H9 (cell line): ENCODE data around the gene PDE6H. TPM values are rescaled to one million over a fixed set of nuclear protein-coding genes. Genes with fewer than 3 reads are reported as not detected.

Source experiments
- DNase-seq: peaks from one replicate; pipeline ENCODE4 v3.0.0-alpha.2; 2017
- H2AFZ ChIP-seq: one replicate; pipeline ENCODE4 v1.6.1; 2013; ENCODE audit warnings: mild to moderate bottlenecking, low read length, control low read depth, moderate library complexity
- H2AK5ac ChIP-seq: 2 replicates; pipeline ENCODE4 v1.6.1; 2013; ENCODE audit warnings: low read length, control low read depth, mixed read lengths; ENCODE audit not compliant: insufficient read length
- H2BK120ac ChIP-seq: one replicate; pipeline ENCODE4 v1.6.1; 2013; ENCODE audit warnings: low read depth, mild to moderate bottlenecking, low read length, control low read depth, inconsistent platforms; ENCODE audit not compliant: poor library complexity, severe bottlenecking
- H2BK12ac ChIP-seq: 2 replicates; pipeline ENCODE4 v1.6.1; 2013; ENCODE audit warnings: low read length, control low read depth, mixed read lengths, low read depth; ENCODE audit not compliant: insufficient read length
- H2BK15ac ChIP-seq: 2 replicates; pipeline ENCODE4 v1.6.1; 2013; ENCODE audit warnings: low read depth, low read length, control low read depth
- H2BK20ac ChIP-seq: one replicate; pipeline ENCODE4 v1.6.1; 2013; ENCODE audit warnings: low read depth, mild to moderate bottlenecking, low read length, control low read depth, inconsistent platforms; ENCODE audit not compliant: poor library complexity, severe bottlenecking
- H2BK5ac ChIP-seq: 2 replicates; pipeline ENCODE4 v1.6.1; 2013; ENCODE audit warnings: low read length, control low read depth, mixed read lengths; ENCODE audit not compliant: insufficient read length
- H3K14ac ChIP-seq: 2 replicates; pipeline ENCODE4 v1.6.1; 2013; ENCODE audit warnings: low read length, control low read depth; ENCODE audit not compliant: insufficient read depth
- H3K18ac ChIP-seq: 2 replicates; pipeline ENCODE4 v1.6.1; 2013; ENCODE audit warnings: low read depth, mild to moderate bottlenecking, mixed read lengths, low read length, control low read depth; ENCODE audit not compliant: insufficient read length
- H3K23ac ChIP-seq: 2 replicates; pipeline ENCODE4 v1.6.1; 2013; ENCODE audit warnings: low read length, control low read depth, mixed read lengths, low read depth; ENCODE audit not compliant: insufficient read length
- H3K23me2 ChIP-seq: 2 replicates; pipeline ENCODE4 v1.6.1; 2013; ENCODE audit warnings: low read depth, mild to moderate bottlenecking, mixed read lengths, low read length, control low read depth; ENCODE audit not compliant: insufficient read length, poor library complexity, severe bottlenecking
- H3K27ac ChIP-seq: 2 replicates; pipeline ENCODE4 v1.5.1; 2013; ENCODE audit warnings: low read length, control low read depth, mixed read lengths, low read depth; ENCODE audit not compliant: insufficient read length
- H3K27me3 ChIP-seq: 2 replicates; pipeline ENCODE4 v1.6.1; 2013; ENCODE audit warnings: low read length, control low read depth, inconsistent platforms; ENCODE audit not compliant: insufficient read depth
- H3K4ac ChIP-seq: 2 replicates; pipeline ENCODE4 v1.6.1; 2013; ENCODE audit warnings: low read depth, mild to moderate bottlenecking, control low read depth, inconsistent platforms, low read length, moderate library complexity
- H3K4me1 ChIP-seq: 2 replicates; pipeline ENCODE4 v1.6.1; 2013; ENCODE audit warnings: low read length, control low read depth, inconsistent platforms; ENCODE audit not compliant: insufficient read depth
- H3K4me2 ChIP-seq: 2 replicates; pipeline ENCODE4 v1.6.1; 2013; ENCODE audit warnings: low read length, control low read depth, mixed read lengths; ENCODE audit not compliant: insufficient read length, insufficient read depth
- H3K56ac ChIP-seq: 2 replicates; pipeline ENCODE4 v1.6.1; 2013; ENCODE audit warnings: low read depth, mild to moderate bottlenecking, mixed read lengths, low read length, control low read depth; ENCODE audit not compliant: insufficient read length
- H3K79me1 ChIP-seq: 2 replicates; pipeline ENCODE4 v1.6.1; 2013; ENCODE audit warnings: low read depth, mild to moderate bottlenecking, moderate library complexity, low read length, control low read depth, inconsistent platforms; ENCODE audit not compliant: insufficient read depth, poor library complexity, severe bottlenecking
- H3K79me2 ChIP-seq: 2 replicates; pipeline ENCODE4 v1.6.1; 2013; ENCODE audit warnings: low read length, control low read depth, inconsistent platforms; ENCODE audit not compliant: insufficient read depth
- H3K9ac ChIP-seq: 2 replicates; pipeline ENCODE4 v1.6.1; 2013; ENCODE audit warnings: low read length, control low read depth, mixed read lengths; ENCODE audit not compliant: insufficient read length; ENCODE audit errors: extremely low read depth
- H3K9me3 ChIP-seq: one replicate; pipeline ENCODE4 v1.6.1; 2013; ENCODE audit warnings: low read depth, low read length, inconsistent platforms; ENCODE audit not compliant: control insufficient read depth
- H3T11ph ChIP-seq: one replicate; pipeline ENCODE4 v1.6.1; 2013; ENCODE audit warnings: mild to moderate bottlenecking, low read length, control low read depth, inconsistent platforms
- H4K20me1 ChIP-seq: one replicate; pipeline ENCODE4 v1.6.1; 2013; ENCODE audit not compliant: control insufficient read depth, insufficient read length, insufficient read depth
- H4K5ac ChIP-seq: 2 replicates; pipeline ENCODE4 v1.6.1; 2013; ENCODE audit warnings: low read depth, mild to moderate bottlenecking, mixed read lengths, low read length, control low read depth; ENCODE audit not compliant: insufficient read length
- H4K8ac ChIP-seq: replicated peaks from 2 replicates; pipeline ENCODE4 v1.6.1; 2013; ENCODE audit warnings: low read length, control low read depth, mixed read lengths, low read depth; ENCODE audit not compliant: insufficient read length
- H4K91ac ChIP-seq: 2 replicates; pipeline ENCODE4 v1.6.1; 2013; ENCODE audit warnings: low read depth, mild to moderate bottlenecking, moderate library complexity, mixed read lengths, low read length, control low read depth; ENCODE audit not compliant: insufficient read length
- H3K27ac Mint-ChIP-seq, 3 experiments: 2 replicates in 2 of 3; 3 replicates in 1 of 3; pipeline ENCODE4 v1.8.0; 2020 to 2021; ENCODE audit warnings: mixed read lengths in 3 of 3, mild to moderate bottlenecking in 1 of 3, moderate library complexity in 1 of 3
- H3K27me3 Mint-ChIP-seq: 2 replicates; pipeline ENCODE4 v1.8.0; 2021; ENCODE audit warnings: low read depth, mild to moderate bottlenecking, moderate library complexity, mixed read lengths
- H3K36me3 Mint-ChIP-seq, 3 experiments: 2 replicates in 2 of 3; 3 replicates in 1 of 3; pipeline ENCODE4 v1.8.0; 2020 to 2021; ENCODE audit warnings: low read depth in 3 of 3, mixed read lengths in 3 of 3; ENCODE audit not compliant: insufficient read depth in 1 of 3
- H3K4me1 Mint-ChIP-seq, 2 experiments: 2 replicates each; pipeline ENCODE4 v1.8.0; 2020; ENCODE audit warnings: mixed read lengths in 2 of 2
- H3K4me3 Mint-ChIP-seq, 2 experiments: 2 replicates in 1 of 2; 3 replicates in 1 of 2; pipeline ENCODE4 v1.8.0; 2020 to 2021; ENCODE audit warnings: mild to moderate bottlenecking in 2 of 2, mixed read lengths in 2 of 2, moderate library complexity in 1 of 2
- H3K9me3 Mint-ChIP-seq, 2 experiments: 2 replicates in 1 of 2; 3 replicates in 1 of 2; pipeline ENCODE4 v1.8.0; 2020; ENCODE audit warnings: mild to moderate bottlenecking in 2 of 2, mixed read lengths in 2 of 2, moderate library complexity in 1 of 2
- WGBS: extraction: QIAGEN DNeasy Blood & Tissue Kit; methylation state at CpG from one replicate; pipeline ENCODE4 v1.1.7; 2013; ENCODE audit warnings: missing lambda C conversion rate, low lambda C conversion rate, mixed read lengths; ENCODE audit not compliant: insufficient read length; ENCODE audit errors: extremely low coverage; 5-methylcytosine and 5-hydroxymethylcytosine counted together
- total RNA-seq: library from RNA; stranded (reverse); gene quantifications from 2 replicates; pipeline ENCODE4 v1.2.1, GENCODE V29; 2021
- TF ChIP-seq, protein P1 (sequence below): fragments of 200-600 bp; sonication (generic); conservative IDR thresholded peaks from 3 replicates; pipeline ENCODE4 v1.8.0; 2021; ENCODE audit warnings: antibody characterized with exemption, mild to moderate bottlenecking

Gene PDE6H
- total RNA-seq, 1 experiment from 2014 or later, result not detected

DNA sequence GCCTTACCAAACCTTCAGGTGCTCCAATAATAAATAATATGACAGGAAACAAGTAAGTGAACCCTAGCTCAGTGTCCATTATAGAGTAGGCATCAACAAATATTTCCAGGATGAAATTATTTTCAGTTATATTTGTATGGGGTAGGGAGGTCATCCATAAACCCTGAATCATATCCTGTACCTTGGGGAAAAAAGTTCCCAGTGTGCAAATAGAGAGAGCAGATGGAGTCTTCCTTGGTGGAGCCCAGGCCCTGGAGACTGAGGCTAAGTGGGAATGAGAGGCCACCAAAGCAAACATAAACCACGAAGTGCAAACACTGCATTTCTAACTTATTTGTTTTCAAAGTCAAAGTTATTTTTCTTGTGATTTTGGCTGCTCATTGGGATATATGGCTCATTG lies 26.0 kb upstream of the PDE6H start:
- H2BK20ac ChIP-seq, result no peak overlapping the region
- H3T11ph ChIP-seq, result no peak overlapping the region
- H2AFZ ChIP-seq, result no peak overlapping the region
- H4K20me1 ChIP-seq, result no peaks in the 10 kb centered on the region
- no peaks in the 10 kb centered on the region for H3K79me2 ChIP-seq
- H2BK12ac ChIP-seq, result no peak overlapping the region
- H4K8ac ChIP-seq, result no peak overlapping the region
- no peaks in the 10 kb centered on the region for H3K36me3 Mint-ChIP-seq
- peaks cover 10 to 13% of the 10 kb centered on the region in 2 experiments for H3K4me1 Mint-ChIP-seq
- H3K9me3 Mint-ChIP-seq, result no peaks in the 10 kb centered on the region
- no peak overlapping the region for H2BK120ac ChIP-seq
- WGBS, result no CpG with 5 or more reads among the region's 1 CpG
- no peak overlapping the region for H4K5ac ChIP-seq
- no peak overlapping the region for H2BK5ac ChIP-seq
- TF ChIP-seq, protein P1, sequence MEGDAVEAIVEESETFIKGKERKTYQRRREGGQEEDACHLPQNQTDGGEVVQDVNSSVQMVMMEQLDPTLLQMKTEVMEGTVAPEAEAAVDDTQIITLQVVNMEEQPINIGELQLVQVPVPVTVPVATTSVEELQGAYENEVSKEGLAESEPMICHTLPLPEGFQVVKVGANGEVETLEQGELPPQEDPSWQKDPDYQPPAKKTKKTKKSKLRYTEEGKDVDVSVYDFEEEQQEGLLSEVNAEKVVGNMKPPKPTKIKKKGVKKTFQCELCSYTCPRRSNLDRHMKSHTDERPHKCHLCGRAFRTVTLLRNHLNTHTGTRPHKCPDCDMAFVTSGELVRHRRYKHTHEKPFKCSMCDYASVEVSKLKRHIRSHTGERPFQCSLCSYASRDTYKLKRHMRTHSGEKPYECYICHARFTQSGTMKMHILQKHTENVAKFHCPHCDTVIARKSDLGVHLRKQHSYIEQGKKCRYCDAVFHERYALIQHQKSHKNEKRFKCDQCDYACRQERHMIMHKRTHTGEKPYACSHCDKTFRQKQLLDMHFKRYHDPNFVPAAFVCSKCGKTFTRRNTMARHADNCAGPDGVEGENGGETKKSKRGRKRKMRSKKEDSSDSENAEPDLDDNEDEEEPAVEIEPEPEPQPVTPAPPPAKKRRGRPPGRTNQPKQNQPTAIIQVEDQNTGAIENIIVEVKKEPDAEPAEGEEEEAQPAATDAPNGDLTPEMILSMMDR, result no peak
- H3K79me1 ChIP-seq, result no peaks in the 10 kb centered on the region
- no peak overlapping the region for H4K91ac ChIP-seq
- no peak for DNase-seq
- no peaks in the 10 kb centered on the region for H3K27me3 ChIP-seq
- no peak overlapping the region for H3K56ac ChIP-seq
- no peak overlapping the region for H3K27ac ChIP-seq
- no peaks in the 10 kb centered on the region; the same call in 1 of the 2 replicates for H3K27me3 Mint-ChIP-seq
- H3K14ac ChIP-seq, result no peak overlapping the region
- H3K4me1 ChIP-seq, result peaks cover 6% of the 10 kb centered on the region; the same call in 1 of the 2 replicates
- H3K18ac ChIP-seq, result no peak overlapping the region
- H3K9ac ChIP-seq, result no peak overlapping the region
- H3K4me3 Mint-ChIP-seq, result no peak overlapping the region
- H2AK5ac ChIP-seq, result no peak overlapping the region
- H3K23ac ChIP-seq, result no peak overlapping the region
- H2BK15ac ChIP-seq, result no peak overlapping the region
- H3K27ac Mint-ChIP-seq, result no peak overlapping the region
- no peaks in the 10 kb centered on the region for H3K9me3 ChIP-seq
- H3K4me2 ChIP-seq, result no peak overlapping the region
- H3K4ac ChIP-seq, result no peak overlapping the region
- H3K23me2 ChIP-seq, result no peaks in the 10 kb centered on the region
